ENCODE results near the gene ASIC1. TPM values are rescaled to one million over a fixed set of nuclear protein-coding genes. Genes with fewer than 3 reads are reported as not detected.

Gene ASIC1
- total RNA-seq, 1 experiment from 2014 or later = 3.5 TPM

- intact Hi-C loops (cut with micrococcal nuclease; ENCODE audit: unreplicated experiment) = loop anchor here (5.0 to 10.0 kb wide), 2 partner anchors 100 to 238 kb away; no protein-coding TSS in a partner anchor
- BruUV-seq (replicated peaks) = no TSS peak
- TF ChIP-seq CTCF (IDR thresholded peaks at IDR 0.05; ENCODE audit: unreplicated experiment) = no peak
- Mint-ChIP-seq H3K27me3 (ENCODE audit: unreplicated experiment) (no peaks in the 10 kb centered on the region), H3K36me3 (ENCODE audit: insufficient read depth, unreplicated experiment) (peaks cover 4% of the 10 kb centered on the region), H3K4me1 (ENCODE audit: low read depth, unreplicated experiment) (peaks cover 8% of the 10 kb centered on the region), H3K9me3 (ENCODE audit: low read depth, unreplicated experiment) (no peaks in the 10 kb centered on the region), H3K27ac (ENCODE audit: unreplicated experiment) (no peak overlapping the region), H3K4me3 (ENCODE audit: low read depth, unreplicated experiment) (no peak overlapping the region)
- no peak for DNase-seq
- CTCF ChIA-PET = no interaction called here
These were observed 19.7 kb downstream of the ASIC1 start for GRCh38 chr12:50077099-50077498.

GRCh38 chr12:50078281-50078680 is 20.9 kb downstream of the ASIC1 start:
- Mint-ChIP-seq H3K4me3 (ENCODE audit: low read depth, unreplicated experiment) (no peak overlapping the region), H3K27me3 (ENCODE audit: unreplicated experiment) (no peaks in the 10 kb centered on the region), H3K36me3 (ENCODE audit: insufficient read depth, unreplicated experiment) (peaks cover 4% of the 10 kb centered on the region), H3K9me3 (ENCODE audit: low read depth, unreplicated experiment) (no peaks in the 10 kb centered on the region), H3K27ac (ENCODE audit: unreplicated experiment) (no peak overlapping the region), H3K4me1 (ENCODE audit: low read depth, unreplicated experiment) (peaks cover 8% of the 10 kb centered on the region)
- no peak for DNase-seq
- TF ChIP-seq CTCF (IDR thresholded peaks at IDR 0.05; ENCODE audit: unreplicated experiment) = no peak
- BruUV-seq (replicated peaks) = no TSS peak
- intact Hi-C loops (cut with micrococcal nuclease; ENCODE audit: unreplicated experiment) = loop anchor here (5.0 to 10.0 kb wide), 2 partner anchors 99 to 237 kb away; no protein-coding TSS in a partner anchor
- CTCF ChIA-PET = no interaction called here

- Mint-ChIP-seq H3K27me3 (ENCODE audit: unreplicated experiment) (no peaks in the 10 kb centered on the region), H3K36me3 (ENCODE audit: insufficient read depth, unreplicated experiment) (peaks cover 11% of the 10 kb centered on the region), H3K27ac (ENCODE audit: unreplicated experiment) (no peak overlapping the region), H3K4me3 (ENCODE audit: low read depth, unreplicated experiment) (no peak overlapping the region), H3K4me1 (ENCODE audit: low read depth, unreplicated experiment) (peaks cover 6% of the 10 kb centered on the region), H3K9me3 (ENCODE audit: low read depth, unreplicated experiment) (no peaks in the 10 kb centered on the region)
- TF ChIP-seq CTCF (IDR thresholded peaks at IDR 0.05; ENCODE audit: unreplicated experiment) = no peak
- BruUV-seq (replicated peaks) = no TSS peak
- intact Hi-C loops (cut with micrococcal nuclease; ENCODE audit: unreplicated experiment) = loop anchor here (5.0 to 10.0 kb wide), 2 partner anchors 98 to 235 kb away; no protein-coding TSS in a partner anchor
- CTCF ChIA-PET = no interaction called here
- no peak for DNase-seq
These were observed 22.4 kb downstream of the ASIC1 start for GRCh38 chr12:50079771-50080170.

GRCh38 chr12:50081096-50081808 is 23.9 kb downstream of the ASIC1 start:
- intact Hi-C loops (cut with micrococcal nuclease; ENCODE audit: unreplicated experiment) = no loop called here
- no TSS peak for BruUV-seq (replicated peaks)
- TF ChIP-seq CTCF (IDR thresholded peaks at IDR 0.05; ENCODE audit: unreplicated experiment) = no peak
- CTCF ChIA-PET = no interaction called here
- H3K9me3 Mint-ChIP-seq (ENCODE audit: low read depth, unreplicated experiment) = no peaks in the 10 kb centered on the region
- peaks cover 17% of the 10 kb centered on the region for H3K36me3 Mint-ChIP-seq (ENCODE audit: insufficient read depth, unreplicated experiment)
- no peaks in the 10 kb centered on the region for H3K4me1 Mint-ChIP-seq (ENCODE audit: low read depth, unreplicated experiment)
- no peaks in the 10 kb centered on the region for H3K27me3 Mint-ChIP-seq (ENCODE audit: unreplicated experiment)
- no peak overlapping the region for H3K27ac Mint-ChIP-seq (ENCODE audit: unreplicated experiment)
- no peak for DNase-seq
- no peak overlapping the region for H3K4me3 Mint-ChIP-seq (ENCODE audit: low read depth, unreplicated experiment)
